Measurements from ENCODE around the gene PRPF6.

DNA sequence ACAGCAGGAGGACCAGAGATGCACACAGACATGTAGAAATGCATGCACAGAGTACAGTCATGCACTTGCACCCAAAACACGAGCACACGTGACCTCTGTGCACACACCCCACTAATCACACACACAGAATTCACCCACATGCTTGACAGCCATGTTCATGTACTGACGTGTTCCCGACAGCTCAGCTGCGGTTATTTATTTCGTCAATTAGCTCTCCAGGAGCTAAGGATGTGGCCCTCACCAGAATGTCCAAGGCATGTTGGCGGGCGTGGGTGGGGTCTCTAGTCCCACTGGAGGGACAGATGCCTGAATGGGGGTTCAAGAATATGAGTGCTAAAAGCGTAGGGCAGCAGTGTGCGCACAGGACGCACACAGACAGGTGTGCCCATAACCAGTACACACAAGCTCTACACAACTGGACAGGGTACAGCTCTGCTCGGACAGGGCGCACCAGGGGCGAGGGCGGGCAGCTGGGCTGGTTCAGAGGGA lies 571 bp upstream of the PRPF6 start:
- TF ChIP-seq, protein P1, sequence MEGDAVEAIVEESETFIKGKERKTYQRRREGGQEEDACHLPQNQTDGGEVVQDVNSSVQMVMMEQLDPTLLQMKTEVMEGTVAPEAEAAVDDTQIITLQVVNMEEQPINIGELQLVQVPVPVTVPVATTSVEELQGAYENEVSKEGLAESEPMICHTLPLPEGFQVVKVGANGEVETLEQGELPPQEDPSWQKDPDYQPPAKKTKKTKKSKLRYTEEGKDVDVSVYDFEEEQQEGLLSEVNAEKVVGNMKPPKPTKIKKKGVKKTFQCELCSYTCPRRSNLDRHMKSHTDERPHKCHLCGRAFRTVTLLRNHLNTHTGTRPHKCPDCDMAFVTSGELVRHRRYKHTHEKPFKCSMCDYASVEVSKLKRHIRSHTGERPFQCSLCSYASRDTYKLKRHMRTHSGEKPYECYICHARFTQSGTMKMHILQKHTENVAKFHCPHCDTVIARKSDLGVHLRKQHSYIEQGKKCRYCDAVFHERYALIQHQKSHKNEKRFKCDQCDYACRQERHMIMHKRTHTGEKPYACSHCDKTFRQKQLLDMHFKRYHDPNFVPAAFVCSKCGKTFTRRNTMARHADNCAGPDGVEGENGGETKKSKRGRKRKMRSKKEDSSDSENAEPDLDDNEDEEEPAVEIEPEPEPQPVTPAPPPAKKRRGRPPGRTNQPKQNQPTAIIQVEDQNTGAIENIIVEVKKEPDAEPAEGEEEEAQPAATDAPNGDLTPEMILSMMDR (IDR thresholded peaks at IDR 0.05 in 4 of 5, conservative IDR thresholded peaks at IDR 0.05 in 1 of 5): no peak
- TF ChIP-seq POLR2A (IDR thresholded peaks at IDR 0.05): no peak

All from gastrocnemius medialis (tissue), 4 donors.